ENCODE measurements around the gene HLA-DQA1.
"Not testable (repeated sequence)": the region's sequence is repeated elsewhere in the genome, so short reads cannot be mapped to it uniquely, and the experiment has no call there.

HLA-DQA1 gene

DNA sequence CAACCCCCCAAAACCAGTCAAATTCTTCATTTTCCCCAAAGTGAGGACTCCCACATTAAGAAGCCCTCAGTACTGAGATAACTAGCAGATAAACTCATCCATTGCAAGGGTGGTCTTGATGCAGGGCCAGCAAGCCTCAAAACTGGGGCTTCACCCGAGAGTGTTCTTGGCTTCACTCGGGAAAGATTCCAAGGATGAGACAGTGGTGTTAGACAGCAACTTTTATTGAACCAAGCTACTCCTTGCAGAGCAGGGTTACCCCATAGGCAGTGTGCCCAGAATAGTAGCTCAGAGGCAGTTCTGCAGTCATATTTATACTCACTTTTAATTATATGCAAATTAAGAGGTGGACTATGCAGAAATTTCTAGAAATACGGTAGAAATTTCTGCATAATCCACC, 15.8 kb upstream of the HLA-DQA1 start:
- no peak overlapping the region for H3K4me3 ChIP-seq (ENCODE audit: low read length)
- TF ChIP-seq, protein P1, sequence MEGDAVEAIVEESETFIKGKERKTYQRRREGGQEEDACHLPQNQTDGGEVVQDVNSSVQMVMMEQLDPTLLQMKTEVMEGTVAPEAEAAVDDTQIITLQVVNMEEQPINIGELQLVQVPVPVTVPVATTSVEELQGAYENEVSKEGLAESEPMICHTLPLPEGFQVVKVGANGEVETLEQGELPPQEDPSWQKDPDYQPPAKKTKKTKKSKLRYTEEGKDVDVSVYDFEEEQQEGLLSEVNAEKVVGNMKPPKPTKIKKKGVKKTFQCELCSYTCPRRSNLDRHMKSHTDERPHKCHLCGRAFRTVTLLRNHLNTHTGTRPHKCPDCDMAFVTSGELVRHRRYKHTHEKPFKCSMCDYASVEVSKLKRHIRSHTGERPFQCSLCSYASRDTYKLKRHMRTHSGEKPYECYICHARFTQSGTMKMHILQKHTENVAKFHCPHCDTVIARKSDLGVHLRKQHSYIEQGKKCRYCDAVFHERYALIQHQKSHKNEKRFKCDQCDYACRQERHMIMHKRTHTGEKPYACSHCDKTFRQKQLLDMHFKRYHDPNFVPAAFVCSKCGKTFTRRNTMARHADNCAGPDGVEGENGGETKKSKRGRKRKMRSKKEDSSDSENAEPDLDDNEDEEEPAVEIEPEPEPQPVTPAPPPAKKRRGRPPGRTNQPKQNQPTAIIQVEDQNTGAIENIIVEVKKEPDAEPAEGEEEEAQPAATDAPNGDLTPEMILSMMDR (IDR thresholded peaks at IDR 0.05; ENCODE audit: insufficient read depth, low read depth, low read length, missing control alignments), result no peak
- DNase-seq (ENCODE audit: low read depth), result no peak

DNA sequence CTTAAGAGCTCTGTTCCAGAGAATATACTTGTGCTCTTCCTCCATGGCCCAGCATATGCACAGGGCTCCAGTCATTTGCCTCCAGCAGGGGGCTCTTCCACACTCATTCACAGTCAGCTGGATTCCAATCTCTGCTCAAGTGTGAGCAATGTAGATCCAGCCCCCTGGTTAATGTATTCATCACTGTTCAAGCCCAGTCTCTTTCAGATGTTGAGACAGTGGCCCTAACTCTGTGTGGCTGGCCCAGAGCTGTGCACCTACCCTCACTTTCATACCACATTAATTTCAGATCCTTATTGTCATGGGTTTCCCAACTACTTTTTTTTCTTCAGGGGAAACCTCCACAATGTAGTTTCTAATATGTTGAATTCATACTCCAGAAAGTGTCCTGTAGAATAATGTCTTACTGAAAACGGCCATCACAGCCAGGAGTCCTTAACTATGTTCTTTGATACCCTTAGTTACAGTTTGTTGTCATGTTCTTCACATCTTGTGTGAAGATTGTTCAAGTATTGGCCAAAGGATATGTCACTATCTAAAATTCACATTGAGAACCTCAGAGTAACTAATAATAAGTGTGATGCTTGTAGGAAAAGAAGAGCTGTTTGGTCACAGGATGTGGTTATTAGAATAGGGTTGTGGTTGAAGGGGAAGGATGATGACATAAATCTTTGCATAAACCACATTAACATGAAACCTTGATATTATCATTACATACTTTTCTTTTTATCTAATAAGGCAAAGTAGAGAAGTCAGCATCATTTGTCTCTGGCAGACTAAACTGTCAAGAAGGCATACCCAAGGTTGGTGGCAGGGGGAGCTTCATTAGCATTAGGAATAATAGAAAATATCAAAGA, 14.4 kb upstream of the HLA-DQA1 start:
- no peak overlapping the region for H3K4me3 ChIP-seq (ENCODE audit: low read length)
- TF ChIP-seq, protein P1 (IDR thresholded peaks at IDR 0.05; ENCODE audit: insufficient read depth, low read depth, low read length, missing control alignments), result no peak

DNA sequence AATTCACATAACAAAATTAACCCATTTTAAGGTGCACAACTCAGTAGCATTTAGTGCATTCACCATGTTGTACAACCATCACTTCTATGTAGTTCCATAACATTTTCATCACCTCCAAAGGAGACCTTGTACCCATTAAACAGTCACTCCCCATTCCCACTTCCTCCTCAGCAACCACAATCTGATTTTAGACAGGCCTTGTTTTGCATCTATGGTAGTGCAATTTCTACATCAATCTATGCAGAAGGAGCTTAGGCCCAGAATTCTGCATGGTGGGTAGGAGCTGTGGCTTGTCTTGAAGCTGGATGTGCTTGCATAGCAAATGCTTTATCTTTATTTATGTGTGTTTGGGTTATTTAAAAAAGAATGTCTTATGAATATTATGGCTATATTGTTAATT, 13.5 kb upstream of the HLA-DQA1 start:
- TF ChIP-seq, protein P1 (IDR thresholded peaks at IDR 0.05; ENCODE audit: insufficient read depth, low read depth, low read length, missing control alignments), result no peak
- no peak overlapping the region for H3K4me3 ChIP-seq (ENCODE audit: low read length)
- DNase-seq (ENCODE audit: low read depth), result no peak

More for the DNA sequence above, 14.4 kb upstream of the HLA-DQA1 start:
- peak; percentile 8 for DNase-seq (ENCODE audit: low read depth)

DNA sequence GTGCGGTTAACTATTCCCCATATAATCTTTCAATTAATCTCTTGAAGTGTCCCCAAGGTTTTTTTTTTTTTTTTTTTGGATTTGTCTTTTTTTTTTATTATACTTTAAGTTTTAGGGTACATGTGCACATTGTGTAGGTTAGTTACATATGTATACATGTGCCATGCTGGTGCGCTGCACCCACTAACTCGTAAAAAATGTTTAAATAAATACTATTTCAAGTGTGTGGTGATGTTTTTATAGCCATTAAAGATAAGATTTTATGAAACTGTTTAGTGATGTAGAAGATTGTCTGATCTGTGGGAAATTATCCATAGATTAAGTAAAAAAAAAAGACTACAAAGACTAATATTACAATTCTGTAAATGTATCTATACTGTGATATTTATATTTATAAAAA, 12.6 kb upstream of the HLA-DQA1 start:
- TF ChIP-seq, protein P1 (IDR thresholded peaks at IDR 0.05; ENCODE audit: insufficient read depth, low read depth, low read length, missing control alignments), result no peak
- DNase-seq (ENCODE audit: low read depth), result no peak
- no peak overlapping the region for H3K4me3 ChIP-seq (ENCODE audit: low read length)

DNA sequence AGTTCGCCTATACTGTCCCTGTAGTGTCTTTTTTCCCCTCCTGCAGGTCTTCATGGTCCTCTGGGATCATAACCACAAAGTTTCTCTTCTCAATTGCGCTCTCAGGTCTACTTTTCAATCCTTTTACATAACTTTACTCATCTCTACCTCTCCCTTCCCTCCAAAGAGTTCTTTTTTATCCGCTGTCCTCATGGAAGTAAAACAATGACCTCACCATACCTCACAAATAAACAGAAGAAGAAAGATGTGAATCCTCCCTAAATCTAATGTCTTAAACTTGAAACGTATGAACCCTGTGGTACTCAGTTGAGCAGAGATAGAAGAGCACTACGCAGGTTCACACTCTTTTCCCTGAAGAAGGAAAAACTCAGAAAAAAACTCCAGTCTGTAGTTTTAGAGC, 12.1 kb upstream of the HLA-DQA1 start:
- TF ChIP-seq, protein P1 (IDR thresholded peaks at IDR 0.05; ENCODE audit: insufficient read depth, low read depth, low read length, missing control alignments), result no peak
- H3K4me3 ChIP-seq (ENCODE audit: low read length), result no peak overlapping the region
- no peak for DNase-seq (ENCODE audit: low read depth)

DNA sequence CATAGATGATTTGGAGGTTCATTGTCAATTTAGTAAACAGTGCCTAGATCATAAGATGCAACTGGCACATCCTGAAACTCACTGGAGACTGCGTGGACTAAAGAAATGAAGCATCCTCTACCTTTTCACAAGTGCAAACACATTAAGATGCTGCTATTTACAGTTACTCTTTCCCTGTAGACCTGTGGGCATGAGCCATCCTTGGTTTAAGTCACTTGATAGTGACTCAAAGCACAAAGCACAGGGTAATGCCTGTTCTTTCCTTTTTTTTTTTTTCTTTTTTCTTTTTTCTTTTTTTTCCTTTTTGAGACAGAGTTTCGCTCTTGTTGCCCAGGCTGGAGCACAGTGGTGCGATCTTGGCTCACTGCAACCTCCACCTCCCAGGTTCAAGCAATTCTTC, 10.0 kb upstream of the HLA-DQA1 start:
- H3K4me3 ChIP-seq (ENCODE audit: low read length), result no peak overlapping the region
- no peak for DNase-seq (ENCODE audit: low read depth)
- TF ChIP-seq, protein P1 (IDR thresholded peaks at IDR 0.05; ENCODE audit: insufficient read depth, low read depth, low read length, missing control alignments), result no peak

DNA sequence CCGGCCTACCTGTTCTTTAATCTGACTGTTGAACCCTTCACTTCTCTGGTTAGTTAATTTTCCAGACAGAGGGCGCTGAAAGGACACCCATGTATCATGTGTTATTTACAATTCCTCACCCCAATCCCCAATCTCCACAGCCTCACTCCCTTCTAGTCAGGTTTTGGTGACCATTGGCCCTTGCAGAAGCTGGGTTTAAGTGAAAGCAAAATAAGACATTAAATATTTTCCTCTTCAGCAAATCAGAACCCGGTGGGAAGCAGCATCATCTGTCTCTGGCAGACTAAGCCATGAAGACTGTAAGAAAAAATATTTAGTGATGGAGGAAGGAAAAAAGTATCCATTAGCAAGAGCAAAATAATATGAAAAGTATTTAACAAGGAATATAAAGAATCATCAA, 9.4 kb upstream of the HLA-DQA1 start:
- TF ChIP-seq, protein P1 (IDR thresholded peaks at IDR 0.05; ENCODE audit: insufficient read depth, low read depth, low read length, missing control alignments), result no peak
- no peak for DNase-seq (ENCODE audit: low read depth)
- no peak overlapping the region for H3K4me3 ChIP-seq (ENCODE audit: low read length)

DNA sequence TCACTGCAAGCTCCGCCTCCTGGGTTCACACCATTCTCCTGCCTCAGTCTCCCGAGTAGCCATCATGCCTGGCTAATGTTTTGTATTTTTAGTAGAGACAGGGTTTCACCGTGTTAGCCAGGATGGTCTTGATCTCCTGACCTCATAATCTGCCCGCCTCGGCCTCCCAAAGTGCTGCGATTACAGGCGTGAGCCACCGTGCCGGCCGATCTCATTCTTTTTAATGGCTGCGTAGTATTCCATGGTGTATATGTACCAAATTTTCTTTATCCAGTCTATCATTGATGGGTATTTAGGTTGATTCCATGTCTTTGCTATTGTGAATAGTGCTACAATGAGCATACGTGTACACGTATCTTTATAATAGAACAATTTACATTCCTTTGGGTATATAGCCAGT, 7.4 kb upstream of the HLA-DQA1 start:
- not testable (repeated sequence) for H3K4me3 ChIP-seq (ENCODE audit: low read length); DNase-seq (ENCODE audit: low read depth)

Measured in epithelial cell of esophagus (primary cell).